HepG2 (cell line): Measurements from ENCODE around the gene NDOR1. TPM values are rescaled to one million over a fixed set of nuclear protein-coding genes. Genes with fewer than 3 reads are reported as not detected.

Experiments used
- HNF4G ChIP-seq, 2 experiments: sonication (generic) in 1 of 2; formaldehyde crosslinking in 1 of 2; IDR thresholded peaks; 2 replicates each; pipeline versions ENCODE4 v1.4.0 to v1.6.1; 2011 to 2020; ENCODE audit warnings: borderline replicate concordance in 2 of 2, low read depth in 2 of 2, mild to moderate bottlenecking in 2 of 2, low read length in 1 of 2, missing genetic modification reagents in 1 of 2, moderate library complexity in 1 of 2
- IRX3 ChIP-seq: sonication (generic); formaldehyde crosslinking; IDR thresholded peaks from 2 replicates; pipeline ENCODE4 v1.8.1; 2023; ENCODE audit warnings: mild to moderate bottlenecking, low read depth, missing genetic modification reagents, borderline replicate concordance
- KDM6A ChIP-seq: IDR thresholded peaks from 2 replicates; pipeline ENCODE4 v1.6.1; 2016; ENCODE audit warnings: low read depth
- MED8 ChIP-seq: sonication (generic); formaldehyde crosslinking; IDR thresholded peaks from 2 replicates; pipeline ENCODE4 v1.8.1; 2023; ENCODE audit warnings: mild to moderate bottlenecking, missing genetic modification reagents; ENCODE audit not compliant: insufficient replicate concordance
- NFE2L1 ChIP-seq: sonication (generic); formaldehyde crosslinking; IDR thresholded peaks from 2 replicates; pipeline ENCODE4 v1.4.0; 2020; ENCODE audit warnings: missing genetic modification reagents, mild to moderate bottlenecking, borderline replicate concordance
- SP4 ChIP-seq: sonication (generic); formaldehyde crosslinking; IDR thresholded peaks from 2 replicates; pipeline ENCODE4 v1.8.1; 2023; ENCODE audit warnings: mild to moderate bottlenecking, missing genetic modification reagents
- XRCC5 ChIP-seq: fragments of 200-400 bp; formaldehyde crosslinking; optimal IDR thresholded peaks from 2 replicates; pipeline ENCODE3; 2017; ENCODE audit warnings: mild to moderate bottlenecking, low read length
- ZC3H13 ChIP-seq: sonication (generic); formaldehyde crosslinking; IDR thresholded peaks from 2 replicates; pipeline ENCODE4 v1.8.1; 2023; ENCODE audit warnings: mild to moderate bottlenecking, missing genetic modification reagents, moderate library complexity
- ZFP36L1 ChIP-seq: sonication (generic); formaldehyde crosslinking; IDR thresholded peaks from 2 replicates; pipeline ENCODE4 v1.8.0; 2022; ENCODE audit warnings: mild to moderate bottlenecking, missing genetic modification reagents, moderate library complexity
- ZIK1 ChIP-seq: sonication (generic); formaldehyde crosslinking; IDR thresholded peaks from 2 replicates; pipeline ENCODE4 v1.5.0; 2020; ENCODE audit warnings: mild to moderate bottlenecking, low read depth, missing genetic modification reagents, borderline replicate concordance
- ZNF30 ChIP-seq: sonication (generic); formaldehyde crosslinking; IDR thresholded peaks from 2 replicates; pipeline ENCODE4 v1.5.0; 2020; ENCODE audit warnings: mild to moderate bottlenecking, missing genetic modification reagents
- ZNF430 ChIP-seq: sonication (generic); formaldehyde crosslinking; IDR thresholded peaks from 2 replicates; pipeline ENCODE4 v1.9.0; 2021; ENCODE audit warnings: mild to moderate bottlenecking, missing genetic modification reagents
- ZNF589 ChIP-seq: sonication (generic); formaldehyde crosslinking; conservative IDR thresholded peaks from 2 replicates; pipeline ENCODE4 v1.8.0; 2022; ENCODE audit warnings: mild to moderate bottlenecking, moderate library complexity, missing genetic modification reagents
- ZNF724P ChIP-seq: sonication (generic); formaldehyde crosslinking; IDR thresholded peaks from 2 replicates; pipeline ENCODE4 v1.8.0; 2022; ENCODE audit warnings: missing genetic modification reagents, borderline replicate concordance
- polyA plus RNA-seq, 8 experiments: library from polyadenylated mRNA; depleted of rRNA in 3 of 8; stranded (reverse) in 7 of 8; unstranded in 1 of 8; fragments of >200 nt; fragmentation: Illumina TruSeq in 4 of 8; extraction: Trizol in 4 of 8; gene quantifications; 2 replicates each; pipeline versions ENCODE4 v1.2.1 to v1.2.3, GENCODE V29; 2011 to 2016; ENCODE audit warnings: low read depth in 4 of 8, missing spikeins in 1 of 8, mixed read lengths in 1 of 8; ENCODE audit not compliant: insufficient read depth in 1 of 8
- total RNA-seq, 5 experiments: library from RNA; depleted of rRNA; stranded (reverse); fragments of >200 nt; fragmentation: Illumina TruSeq; extraction: Trizol; gene quantifications; 2 replicates each; pipeline ENCODE4 v1.2.3, GENCODE V29; 2016; ENCODE audit warnings: low read depth in 1 of 5
- TF ChIP-seq, protein P1 (sequence below): sonication (generic); formaldehyde crosslinking; IDR thresholded peaks from 2 replicates; pipeline ENCODE4 v1.4.0; 2020; ENCODE audit warnings: mild to moderate bottlenecking, missing genetic modification reagents
- TF ChIP-seq, protein P2 (sequence below): sonication (generic); formaldehyde crosslinking; IDR thresholded peaks from 2 replicates; pipeline ENCODE4 v1.5.0; 2020; ENCODE audit warnings: mild to moderate bottlenecking, missing genetic modification reagents
- TF ChIP-seq, protein P3 (sequence below): IDR thresholded peaks from 2 replicates; pipeline ENCODE4 v1.6.1; 2016; ENCODE audit warnings: mild to moderate bottlenecking

The NDOR1 gene
- total and polyA plus RNA-seq, 2 of the 13 experiments (the other 11 are each of a cell fraction or from before 2014, with no cell fraction given): 3.6 to 8.7 TPM

DNA sequence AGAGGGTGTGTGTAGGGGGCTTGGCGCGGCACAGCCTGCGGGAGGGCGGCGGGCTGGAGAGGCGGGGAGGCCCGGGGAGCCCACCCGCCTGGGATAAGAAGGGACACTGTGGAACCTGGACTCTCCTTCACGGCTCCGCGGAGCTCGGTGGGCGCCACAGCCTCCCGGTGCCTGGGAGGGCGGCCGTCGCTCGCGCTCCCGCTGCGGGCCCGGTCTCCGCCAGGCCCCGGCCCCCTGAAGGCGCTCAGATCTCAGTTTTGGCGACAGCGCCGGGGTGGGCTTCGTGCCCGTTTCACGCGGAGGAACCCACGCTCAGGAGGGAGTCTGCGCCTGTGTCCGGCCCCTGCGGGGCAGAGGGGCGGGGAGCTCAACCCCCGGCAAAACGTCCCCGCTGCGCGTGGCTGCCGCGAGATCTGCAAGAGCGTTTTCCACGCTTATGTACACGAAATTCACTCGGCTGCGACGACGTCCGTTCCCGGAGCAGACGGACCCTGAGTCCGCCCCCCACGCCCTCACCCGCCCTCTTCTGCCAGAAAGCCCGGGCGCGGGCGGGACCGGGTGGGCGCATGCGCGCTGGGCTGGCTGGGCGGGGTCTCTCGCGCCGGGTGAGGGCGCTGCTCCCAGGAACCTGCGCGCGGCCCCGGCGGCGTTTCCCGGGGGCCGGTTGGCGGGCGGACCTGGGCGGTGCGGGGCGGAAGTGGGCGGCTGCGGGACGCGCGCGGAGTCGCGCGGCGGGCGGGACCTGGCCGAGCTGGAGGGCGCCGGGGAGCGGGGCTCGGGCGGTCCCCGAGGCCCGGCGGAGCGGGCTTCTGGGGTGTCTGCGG is 49.3 kb downstream of the NDOR1 start, which contains the start of gene NELFB (continued):
- TF ChIP-seq MED8: peak; percentile 59
- peak; percentile 59 for TF ChIP-seq XRCC5
- 0 out of 2 replicates have a peak, but pooled peaks have one; percentile 39 for TF ChIP-seq HNF4G (IDR thresholded peaks at IDR 0.05; ENCODE audit: borderline replicate concordance, low read depth, low read length)
- no peak for TF ChIP-seq HNF4G (CRISPR knock-in tag; IDR thresholded peaks at IDR 0.05; ENCODE audit: borderline replicate concordance, low read depth)
- TF ChIP-seq ZFP36L1 (CRISPR knock-in tag): 0 out of 2 replicates have a peak, but pooled peaks have one; percentile 28
- 0 out of 2 replicates have a peak, but pooled peaks have one; percentile 21 for TF ChIP-seq KDM6A (CRISPR knock-in tag)
- TF ChIP-seq, protein P1, sequence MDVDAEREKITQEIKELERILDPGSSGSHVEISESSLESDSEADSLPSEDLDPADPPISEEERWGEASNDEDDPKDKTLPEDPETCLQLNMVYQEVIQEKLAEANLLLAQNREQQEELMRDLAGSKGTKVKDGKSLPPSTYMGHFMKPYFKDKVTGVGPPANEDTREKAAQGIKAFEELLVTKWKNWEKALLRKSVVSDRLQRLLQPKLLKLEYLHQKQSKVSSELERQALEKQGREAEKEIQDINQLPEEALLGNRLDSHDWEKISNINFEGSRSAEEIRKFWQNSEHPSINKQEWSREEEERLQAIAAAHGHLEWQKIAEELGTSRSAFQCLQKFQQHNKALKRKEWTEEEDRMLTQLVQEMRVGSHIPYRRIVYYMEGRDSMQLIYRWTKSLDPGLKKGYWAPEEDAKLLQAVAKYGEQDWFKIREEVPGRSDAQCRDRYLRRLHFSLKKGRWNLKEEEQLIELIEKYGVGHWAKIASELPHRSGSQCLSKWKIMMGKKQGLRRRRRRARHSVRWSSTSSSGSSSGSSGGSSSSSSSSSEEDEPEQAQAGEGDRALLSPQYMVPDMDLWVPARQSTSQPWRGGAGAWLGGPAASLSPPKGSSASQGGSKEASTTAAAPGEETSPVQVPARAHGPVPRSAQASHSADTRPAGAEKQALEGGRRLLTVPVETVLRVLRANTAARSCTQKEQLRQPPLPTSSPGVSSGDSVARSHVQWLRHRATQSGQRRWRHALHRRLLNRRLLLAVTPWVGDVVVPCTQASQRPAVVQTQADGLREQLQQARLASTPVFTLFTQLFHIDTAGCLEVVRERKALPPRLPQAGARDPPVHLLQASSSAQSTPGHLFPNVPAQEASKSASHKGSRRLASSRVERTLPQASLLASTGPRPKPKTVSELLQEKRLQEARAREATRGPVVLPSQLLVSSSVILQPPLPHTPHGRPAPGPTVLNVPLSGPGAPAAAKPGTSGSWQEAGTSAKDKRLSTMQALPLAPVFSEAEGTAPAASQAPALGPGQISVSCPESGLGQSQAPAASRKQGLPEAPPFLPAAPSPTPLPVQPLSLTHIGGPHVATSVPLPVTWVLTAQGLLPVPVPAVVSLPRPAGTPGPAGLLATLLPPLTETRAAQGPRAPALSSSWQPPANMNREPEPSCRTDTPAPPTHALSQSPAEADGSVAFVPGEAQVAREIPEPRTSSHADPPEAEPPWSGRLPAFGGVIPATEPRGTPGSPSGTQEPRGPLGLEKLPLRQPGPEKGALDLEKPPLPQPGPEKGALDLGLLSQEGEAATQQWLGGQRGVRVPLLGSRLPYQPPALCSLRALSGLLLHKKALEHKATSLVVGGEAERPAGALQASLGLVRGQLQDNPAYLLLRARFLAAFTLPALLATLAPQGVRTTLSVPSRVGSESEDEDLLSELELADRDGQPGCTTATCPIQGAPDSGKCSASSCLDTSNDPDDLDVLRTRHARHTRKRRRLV (CRISPR knock-in tag): no peak
- 0 out of 2 replicates have a peak, but pooled peaks have one; percentile 9 for TF ChIP-seq ZC3H13 (CRISPR knock-in tag)
- no peak for TF ChIP-seq NFE2L1 (CRISPR knock-in tag)
- peak; percentile 61; the same call in 1 of the 2 replicates for TF ChIP-seq ZIK1 (CRISPR knock-in tag)
- TF ChIP-seq, protein P2, sequence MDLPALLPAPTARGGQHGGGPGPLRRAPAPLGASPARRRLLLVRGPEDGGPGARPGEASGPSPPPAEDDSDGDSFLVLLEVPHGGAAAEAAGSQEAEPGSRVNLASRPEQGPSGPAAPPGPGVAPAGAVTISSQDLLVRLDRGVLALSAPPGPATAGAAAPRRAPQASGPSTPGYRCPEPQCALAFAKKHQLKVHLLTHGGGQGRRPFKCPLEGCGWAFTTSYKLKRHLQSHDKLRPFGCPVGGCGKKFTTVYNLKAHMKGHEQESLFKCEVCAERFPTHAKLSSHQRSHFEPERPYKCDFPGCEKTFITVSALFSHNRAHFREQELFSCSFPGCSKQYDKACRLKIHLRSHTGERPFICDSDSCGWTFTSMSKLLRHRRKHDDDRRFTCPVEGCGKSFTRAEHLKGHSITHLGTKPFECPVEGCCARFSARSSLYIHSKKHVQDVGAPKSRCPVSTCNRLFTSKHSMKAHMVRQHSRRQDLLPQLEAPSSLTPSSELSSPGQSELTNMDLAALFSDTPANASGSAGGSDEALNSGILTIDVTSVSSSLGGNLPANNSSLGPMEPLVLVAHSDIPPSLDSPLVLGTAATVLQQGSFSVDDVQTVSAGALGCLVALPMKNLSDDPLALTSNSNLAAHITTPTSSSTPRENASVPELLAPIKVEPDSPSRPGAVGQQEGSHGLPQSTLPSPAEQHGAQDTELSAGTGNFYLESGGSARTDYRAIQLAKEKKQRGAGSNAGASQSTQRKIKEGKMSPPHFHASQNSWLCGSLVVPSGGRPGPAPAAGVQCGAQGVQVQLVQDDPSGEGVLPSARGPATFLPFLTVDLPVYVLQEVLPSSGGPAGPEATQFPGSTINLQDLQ (CRISPR knock-in tag): 0 out of 2 replicates have a peak, but pooled peaks have one; percentile 32
- TF ChIP-seq SP4 (CRISPR knock-in tag): peak; percentile 96
- TF ChIP-seq, protein P3, sequence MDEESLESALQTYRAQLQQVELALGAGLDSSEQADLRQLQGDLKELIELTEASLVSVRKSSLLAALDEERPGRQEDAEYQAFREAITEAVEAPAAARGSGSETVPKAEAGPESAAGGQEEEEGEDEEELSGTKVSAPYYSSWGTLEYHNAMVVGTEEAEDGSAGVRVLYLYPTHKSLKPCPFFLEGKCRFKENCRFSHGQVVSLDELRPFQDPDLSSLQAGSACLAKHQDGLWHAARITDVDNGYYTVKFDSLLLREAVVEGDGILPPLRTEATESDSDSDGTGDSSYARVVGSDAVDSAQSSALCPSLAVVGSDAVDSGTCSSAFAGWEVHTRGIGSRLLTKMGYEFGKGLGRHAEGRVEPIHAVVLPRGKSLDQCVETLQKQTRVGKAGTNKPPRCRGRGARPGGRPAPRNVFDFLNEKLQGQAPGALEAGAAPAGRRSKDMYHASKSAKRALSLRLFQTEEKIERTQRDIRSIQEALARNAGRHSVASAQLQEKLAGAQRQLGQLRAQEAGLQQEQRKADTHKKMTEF (CRISPR knock-in tag): peak; percentile 23; the same call in 1 of the 2 replicates
- TF ChIP-seq IRX3: peak; percentile 86; the same call in 1 of the 2 replicates
- peak; percentile 77; the same call in 1 of the 2 replicates for TF ChIP-seq ZNF589 (CRISPR knock-in tag)
- TF ChIP-seq ZNF430 (CRISPR knock-in tag): peak; percentile 87
- 0 out of 2 replicates have a peak, but pooled peaks have one; percentile 6 for TF ChIP-seq ZNF30 (CRISPR knock-in tag)
- TF ChIP-seq ZNF724P (CRISPR knock-in tag): no peak
